ENCODE results near the gene RAB44. TPM values are rescaled to one million over a fixed set of nuclear protein-coding genes. Genes with fewer than 3 reads are reported as not detected.

Gene RAB44
- total and polyA plus RNA-seq, 2 of the 4 experiments (the other 2 are of a cell fraction): 0.03 TPM; not detected in 1

DNA sequence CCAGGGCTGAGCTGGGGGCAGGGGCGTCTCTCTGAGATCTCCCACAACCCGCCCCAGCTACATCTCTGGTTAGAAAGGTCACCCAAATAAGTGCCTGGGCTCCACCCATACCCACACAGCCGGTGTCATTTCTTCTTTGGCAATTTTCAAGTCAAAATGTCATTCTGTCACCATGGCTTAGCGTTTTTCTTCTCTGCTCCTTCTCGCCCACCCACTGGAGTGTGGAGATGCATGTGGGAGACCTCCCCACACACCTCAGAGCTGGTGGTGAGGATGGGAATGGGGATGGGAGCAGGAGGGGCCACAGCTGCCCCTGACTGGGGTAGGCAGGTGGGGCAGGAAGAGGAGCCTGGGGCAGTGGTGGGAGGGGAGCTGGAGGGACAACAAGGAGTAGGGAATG lies 78.5 kb downstream of the RAB44 start:
- in situ Hi-C loops (cut with MboI; ENCODE audit: low sequenced_read_pairs): no loop called here

More for the DNA sequence above, 78.5 kb downstream of the RAB44 start:
- H3K79me1 ChIP-seq (ENCODE audit: low read depth in 1 of 2, low read length in 2 of 2): no peaks in the 10 kb centered on the region
- no peaks in the 10 kb centered on the region for H4K20me1 ChIP-seq (ENCODE audit: insufficient read depth, low read length)
- TF ChIP-seq POLR2A (IDR thresholded peaks at IDR 0.05; ENCODE audit: low read depth, low read length) (no peak), CEBPB (IDR thresholded peaks at IDR 0.05; ENCODE audit: low read depth, low read length) (no peak), MAZ (IDR thresholded peaks at IDR 0.05; ENCODE audit: borderline replicate concordance, low read depth, low read length) (no peak), RFX5 (IDR thresholded peaks at IDR 0.05; ENCODE audit: low read depth, low read length) (no peak), CHD1 (IDR thresholded peaks at IDR 0.05; ENCODE audit: low read depth, low read length) (no peak), MAFK (IDR thresholded peaks at IDR 0.05; ENCODE audit: low read depth, low read length) (no peak), MXI1 (IDR thresholded peaks at IDR 0.05; ENCODE audit: borderline replicate concordance, low read depth, low read length) (no peak)
- TF ChIP-seq, protein P1, sequence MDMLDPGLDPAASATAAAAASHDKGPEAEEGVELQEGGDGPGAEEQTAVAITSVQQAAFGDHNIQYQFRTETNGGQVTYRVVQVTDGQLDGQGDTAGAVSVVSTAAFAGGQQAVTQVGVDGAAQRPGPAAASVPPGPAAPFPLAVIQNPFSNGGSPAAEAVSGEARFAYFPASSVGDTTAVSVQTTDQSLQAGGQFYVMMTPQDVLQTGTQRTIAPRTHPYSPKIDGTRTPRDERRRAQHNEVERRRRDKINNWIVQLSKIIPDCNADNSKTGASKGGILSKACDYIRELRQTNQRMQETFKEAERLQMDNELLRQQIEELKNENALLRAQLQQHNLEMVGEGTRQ (IDR thresholded peaks at IDR 0.05; ENCODE audit: low read depth, low read length): no peak
- H3K14ac ChIP-seq (replicated peaks; ENCODE audit: low read depth, low read length): no peak overlapping the region
- no peak overlapping the region for H2BK15ac ChIP-seq (ENCODE audit: low read depth, low read length)
- H3K23ac ChIP-seq (ENCODE audit: low read depth, low read length): no peak overlapping the region; the same call in 1 of the 2 replicates
- H3K9ac ChIP-seq (ENCODE audit: low read depth, low read length): no peak overlapping the region
- no peak overlapping the region for H2BK5ac ChIP-seq (ENCODE audit: low read depth, low read length, poor library complexity, severe bottlenecking)
- WGBS, 2 experiments (ENCODE audit: extremely low coverage in 2 of 2, insufficient read length in 1 of 2): no CpG with 5 or more reads among the region's 5 CpGs
- H3K18ac ChIP-seq (ENCODE audit: low read depth, low read length): no peak overlapping the region
- no peak overlapping the region for H3K4me2 ChIP-seq (ENCODE audit: low read depth, low read length)
- no peak overlapping the region for H4K91ac ChIP-seq (ENCODE audit: insufficient read depth, low read depth, low read length)
- H3K27ac ChIP-seq (ENCODE audit: insufficient read depth, low read length): no peak overlapping the region
- H2BK120ac ChIP-seq (ENCODE audit: low read depth, low read length): no peak overlapping the region
- no peak overlapping the region for H2AFZ ChIP-seq (replicated peaks; ENCODE audit: low read length, poor library complexity)
- H4K5ac ChIP-seq (ENCODE audit: low read depth, low read length): no peak overlapping the region
- no peak overlapping the region for H2AK9ac ChIP-seq (replicated peaks; ENCODE audit: low read depth, low read length, poor library complexity)
- no peaks in the 10 kb centered on the region for H3K36me3 ChIP-seq (ENCODE audit: control insufficient read depth, insufficient read depth, low read length)
- no peak overlapping the region for H3K4ac ChIP-seq (ENCODE audit: low read depth, low read length)
- no peaks in the 10 kb centered on the region for H3K4me1 ChIP-seq (ENCODE audit: control insufficient read depth, insufficient read depth, low read length)
- dilution Hi-C loops (cut with HindIII; ENCODE audit: low sequenced_read_pairs, unreplicated experiment): no loop called here
- H4K8ac ChIP-seq (ENCODE audit: low read depth in 2 of 2, low read length in 2 of 2): no peak overlapping the region
- no peak for ATAC-seq (ENCODE audit: low read depth)
- no peak overlapping the region for H3K4me3 ChIP-seq (ENCODE audit: insufficient read depth, low read depth, low read length)
- peaks cover 6% of the 10 kb centered on the region for H3K9me1 ChIP-seq (ENCODE audit: insufficient read depth, low read length)
- H3K56ac ChIP-seq (ENCODE audit: extremely low read depth, insufficient read depth, low read length): no peak overlapping the region
- CTCF ChIA-PET: no interaction called here
- POLR2A ChIA-PET (ENCODE audit: unreplicated experiment): no interaction called here
- intact Hi-C loops (cut with micrococcal nuclease): no loop called here
- DNase-seq: no peak
- no peak overlapping the region for H2AK5ac ChIP-seq (ENCODE audit: low read depth, low read length)
- peaks cover 42% of the 10 kb centered on the region for H3K27me3 ChIP-seq (ENCODE audit: control insufficient read depth, insufficient read depth, low read length)
- H2BK20ac ChIP-seq (ENCODE audit: low read depth, low read length): no peak overlapping the region
- BruUV-seq (replicated peaks): no TSS peak
- H3K9me3 ChIP-seq (ENCODE audit: control insufficient read depth, insufficient read depth, low read length): no peaks in the 10 kb centered on the region

Data from IMR-90 (cell line).